Psoas muscle (tissue), 8 donors: ENCODE measurements around the gene GSE1. TPM values are rescaled to one million over a fixed set of nuclear protein-coding genes. Genes with fewer than 3 reads are reported as not detected.

Experiments used
- ATAC-seq, 4 donors: fragments of 200-7000 bp; cut with Tn5 transposase; one replicate each; pipeline ENCODE4 v1.9.1; 2020; ENCODE audit warnings: moderate library complexity in 3 of 4, mild to moderate bottlenecking in 2 of 4
- DNase-seq, 2 donors: peaks; one replicate each; pipeline ENCODE4 v3.0.0-alpha.2; 2020
- H3K27ac ChIP-seq: fragments of 200-600 bp; one replicate; pipeline ENCODE4 v1.8.0; 2022
- H3K27me3 ChIP-seq, 3 donors: fragments of 200-600 bp in 1 of 3; one replicate each; pipeline versions ENCODE4 v1.6.1 to v1.8.0; 2013 to 2022; ENCODE audit warnings: low read length in 2 of 3, mild to moderate bottlenecking in 2 of 3, moderate library complexity in 1 of 3; ENCODE audit not compliant: insufficient read depth in 3 of 3
- H3K36me3 ChIP-seq, 2 donors: fragments of 200-600 bp in 1 of 2; one replicate each; pipeline versions ENCODE4 v1.6.1 to v1.8.0; 2013 to 2022; ENCODE audit warnings: low read depth in 1 of 2, mild to moderate bottlenecking in 1 of 2, moderate library complexity in 1 of 2; ENCODE audit not compliant: insufficient read depth in 1 of 2
- H3K4me1 ChIP-seq: fragments of 200-600 bp; one replicate; pipeline ENCODE4 v1.8.0; 2022
- H3K4me3 ChIP-seq: fragments of 200-600 bp; one replicate; pipeline ENCODE4 v1.8.0; 2022; ENCODE audit warnings: mild to moderate bottlenecking
- H3K9me3 ChIP-seq: fragments of 200-600 bp; one replicate; pipeline ENCODE4 v1.8.0; 2022
- CTCF ChIP-seq: fragments of 200-600 bp; IDR thresholded peaks from one replicate; pipeline ENCODE4 v1.8.0; 2022; ENCODE audit warnings: antibody characterized with exemption
- WGBS, 3 donors: extraction: QIAGEN DNeasy Blood & Tissue Kit; methylation state at CpG; one replicate each; pipeline versions ENCODE4 v1.1.6 to v1.1.7; 2013; 5-methylcytosine and 5-hydroxymethylcytosine counted together
- intact Hi-C, 2 donors: fragments of 100-400 bp; cut with DNase I; formaldehyde crosslinking; loops; one replicate each; pipeline versions ENCODE4 v1.11.0 to v1.14.2; 2022
- polyA plus RNA-seq, 3 donors: library from polyadenylated mRNA; stranded (reverse); fragments of 200-250 nt; gene quantifications; one replicate each; pipeline ENCODE4 v1.2.3, GENCODE V29; 2013
- total RNA-seq, 4 donors: library from RNA; stranded (reverse); fragmentation: NEBNext Ultra II Directional in 2 of 4; extraction: Animal tissue kit (Norgen Biotek cat#: 25700) in 2 of 4; gene quantifications; one replicate each; pipeline versions ENCODE4 v1.2.1 to v1.2.4, GENCODE V29; 2021 to 2023
- donor health status: healthy with polysubstance abuse.
- donor health status: DM: no; HTN: no; CAD: no; lungs with moderate emphysema.
- donor health status: Bipolar disorder and iron deficiency.
- donor health status: healthy.
- donor health status: DM: yes; HTN: yes; CAD: no.
- donor health status: DM: no; HTN: no; CAD: no.
- donor health status: DM: no; HTN: no; CAD: no.
- donor health status: DM: yes; HTN: yes; CAD: no.

GSE1 gene
- total and polyA plus RNA-seq, 7 donors: 10.8 to 90.5 (median 47.0) TPM

- Histone ChIP-seq H3K36me3 (no peaks in the 10 kb centered on the region), H3K9me3 (no peaks in the 10 kb centered on the region), H3K27ac (peak overlapping the region; percentile 63), H3K27me3 (no peaks in the 10 kb centered on the region), H3K4me3 (peak overlapping the region; percentile 30), H3K4me1 (peaks cover 75% of the 10 kb centered on the region)
- 30 to 53% (median 33%) methylated on average over 37 of the region's 37 CpGs for WGBS, 3 donors
- no peak for TF ChIP-seq CTCF
- peak in 2 of 4 donors; percentile 31 to 56 for ATAC-seq
- intact Hi-C loops: no loop called here
- peak; percentile 63 to 68 for DNase-seq
These were observed 39.2 kb upstream of the GSE1 start for GRCh38 chr16:85573696-85574641.

GRCh38 chr16:85574672-85575475 lies 38.2 kb upstream of the GSE1 start:
- intact Hi-C loops: no loop called here
- DNase-seq (no peak), ATAC-seq (no peak)
- no peaks in the 10 kb centered on the region for H3K27me3 ChIP-seq
- no peak for TF ChIP-seq CTCF
- H3K9me3 ChIP-seq: no peaks in the 10 kb centered on the region
- no peaks in the 10 kb centered on the region for H3K36me3 ChIP-seq
- peaks cover 66% of the 10 kb centered on the region for H3K4me1 ChIP-seq
- WGBS, 3 donors: 51 to 54% (median 53%) methylated on average over 29 of the region's 29 CpGs
- peak overlapping the region; percentile 63 for H3K27ac ChIP-seq
- no peak overlapping the region for H3K4me3 ChIP-seq

GRCh38 chr16:85575920-85576319 lies 37.2 kb upstream of the GSE1 start:
- DNase-seq (no peak), ATAC-seq (no peak)
- peaks cover 55% of the 10 kb centered on the region for H3K4me1 ChIP-seq
- H3K9me3 ChIP-seq: no peaks in the 10 kb centered on the region
- no peak overlapping the region for H3K4me3 ChIP-seq
- H3K27ac ChIP-seq: no peak overlapping the region
- no peak for TF ChIP-seq CTCF
- WGBS, 3 donors: 65 to 78% (median 66%) methylated on average over 5 of the region's 5 CpGs
- no peaks in the 10 kb centered on the region for H3K27me3 ChIP-seq
- H3K36me3 ChIP-seq: no peaks in the 10 kb centered on the region
- intact Hi-C loops: no loop called here

- no peaks in the 10 kb centered on the region for H3K36me3 ChIP-seq
- WGBS, 3 donors: 88 to 89% (median 88%) methylated on average over 10 to 12 of the region's 12 CpGs
- no peak for ATAC-seq
These were observed 36.2 kb upstream of the GSE1 start for GRCh38 chr16:85576944-85577343.

More at GRCh38 chr16:85576944-85577343, 36.2 kb upstream of the GSE1 start:
- intact Hi-C loops: no loop called here
- no peak for TF ChIP-seq CTCF
- Histone ChIP-seq H3K27me3 (no peaks in the 10 kb centered on the region), H3K4me1 (peaks cover 50% of the 10 kb centered on the region), H3K27ac (no peak overlapping the region), H3K9me3 (no peaks in the 10 kb centered on the region), H3K4me3 (no peak overlapping the region)
- no peak for DNase-seq
